KMS-11 (cell line): ENCODE results near the gene ARHGEF33.

ENCODE experiments used
- H2AFZ ChIP-seq: fragments of 200-600 bp; sonication (generic); 2 replicates; pipeline ENCODE4 v1.6.1; 2016; ENCODE audit warnings: antibody characterized with exemption, mixed run types, low read depth
- H3K27ac ChIP-seq: fragments of 200-600 bp; sonication (generic); 2 replicates; pipeline ENCODE4 v1.6.1; 2016; ENCODE audit warnings: mild to moderate bottlenecking, mixed run types
- H3K27me3 ChIP-seq: fragments of 200-600 bp; sonication (generic); 2 replicates; pipeline ENCODE4 v1.6.1; 2017; ENCODE audit warnings: mild to moderate bottlenecking, low read depth, mixed run types, moderate library complexity; ENCODE audit not compliant: insufficient read depth
- H3K36me3 ChIP-seq: fragments of 200-600 bp; sonication (generic); 2 replicates; pipeline ENCODE4 v1.6.1; 2017; ENCODE audit warnings: mild to moderate bottlenecking, mixed run types; ENCODE audit not compliant: insufficient read depth
- H3K4me1 ChIP-seq: fragments of 200-600 bp; sonication (generic); 2 replicates; pipeline ENCODE4 v1.6.1; 2016; ENCODE audit warnings: mild to moderate bottlenecking, low read depth, mixed run types; ENCODE audit not compliant: poor library complexity, severe bottlenecking
- H3K4me2 ChIP-seq: fragments of 200-600 bp; sonication (generic); 2 replicates; pipeline ENCODE4 v1.7.0; 2016; ENCODE audit warnings: mild to moderate bottlenecking, mixed run types
- H3K4me3 ChIP-seq: fragments of 200-600 bp; sonication (generic); IDR thresholded peaks from 2 replicates; pipeline ENCODE4 v1.6.1; 2017; ENCODE audit warnings: low read depth, low read length, mixed read lengths; ENCODE audit not compliant: insufficient read depth
- H3K79me2 ChIP-seq: fragments of 200-600 bp; sonication (generic); 2 replicates; pipeline ENCODE4 v1.6.1; 2016; ENCODE audit warnings: low read depth, mixed run types; ENCODE audit not compliant: insufficient read depth
- H3K9ac ChIP-seq: fragments of 200-600 bp; sonication (generic); 2 replicates; pipeline ENCODE4 v1.6.1; 2016; ENCODE audit warnings: mild to moderate bottlenecking, mixed run types
- H4K20me1 ChIP-seq: fragments of 200-600 bp; sonication (generic); 2 replicates; pipeline ENCODE4 v1.6.1; 2016; ENCODE audit warnings: mild to moderate bottlenecking, mixed run types; ENCODE audit not compliant: insufficient read depth
- CTCF ChIP-seq: fragments of 200-600 bp; sonication (generic); conservative IDR thresholded peaks from 2 replicates; pipeline ENCODE4 v1.6.1; 2017; ENCODE audit warnings: low read depth, mild to moderate bottlenecking, antibody characterized with exemption, low read length, moderate library complexity, mixed read lengths

ARHGEF33 gene

GRCh38 chr2:38937548-38937947 lies 47.9 kb downstream of the ARHGEF33 start:
- no peak overlapping the region for H3K4me2 ChIP-seq
- no peaks in the 10 kb centered on the region for H3K4me1 ChIP-seq
- no peaks in the 10 kb centered on the region for H3K36me3 ChIP-seq
- H2AFZ ChIP-seq: no peak overlapping the region
- no peak for TF ChIP-seq CTCF
- H4K20me1 ChIP-seq: no peaks in the 10 kb centered on the region
- no peaks in the 10 kb centered on the region for H3K27me3 ChIP-seq
- H3K27ac ChIP-seq: no peak overlapping the region
- no peak overlapping the region for H3K9ac ChIP-seq
- no peak overlapping the region for H3K4me3 ChIP-seq
- H3K79me2 ChIP-seq: no peaks in the 10 kb centered on the region

GRCh38 chr2:38940746-38941145 lies 51.1 kb downstream of the ARHGEF33 start:
- no peaks in the 10 kb centered on the region for H3K79me2 ChIP-seq
- H3K27me3 ChIP-seq: no peaks in the 10 kb centered on the region
- no peak overlapping the region for H3K9ac ChIP-seq
- no peak overlapping the region for H3K4me2 ChIP-seq
- H3K36me3 ChIP-seq: no peaks in the 10 kb centered on the region
- no peaks in the 10 kb centered on the region for H4K20me1 ChIP-seq
- no peaks in the 10 kb centered on the region for H3K4me1 ChIP-seq
- H3K4me3 ChIP-seq: no peak overlapping the region
- H3K27ac ChIP-seq: no peak overlapping the region
- TF ChIP-seq CTCF: no peak
- no peak overlapping the region for H2AFZ ChIP-seq

GRCh38 chr2:38943784-38944183 lies 54.1 kb downstream of the ARHGEF33 start:
- Histone ChIP-seq H3K27ac (no peak overlapping the region), H3K9ac (no peak overlapping the region), H3K4me2 (no peak overlapping the region), H3K4me3 (no peak overlapping the region), H3K36me3 (no peaks in the 10 kb centered on the region), H3K79me2 (no peaks in the 10 kb centered on the region), H2AFZ (no peak overlapping the region), H3K27me3 (no peaks in the 10 kb centered on the region), H3K4me1 (peaks cover 4% of the 10 kb centered on the region), H4K20me1 (no peaks in the 10 kb centered on the region)
- TF ChIP-seq CTCF: no peak

GRCh38 chr2:38945372-38945771 lies 55.7 kb downstream of the ARHGEF33 start:
- no peak for TF ChIP-seq CTCF
- no peak overlapping the region for H2AFZ ChIP-seq

GRCh38 chr2:38945911-38946310 lies 56.2 kb downstream of the ARHGEF33 start:
- Histone ChIP-seq H2AFZ (no peak overlapping the region), H3K79me2 (no peaks in the 10 kb centered on the region), H3K4me3 (no peak overlapping the region), H3K27me3 (no peaks in the 10 kb centered on the region), H3K27ac (no peak overlapping the region), H4K20me1 (no peaks in the 10 kb centered on the region), H3K9ac (no peak overlapping the region), H3K4me1 (peaks cover 4% of the 10 kb centered on the region), H3K4me2 (no peak overlapping the region), H3K36me3 (no peaks in the 10 kb centered on the region)
- TF ChIP-seq CTCF: no peak

More at GRCh38 chr2:38945372-38945771, 55.7 kb downstream of the ARHGEF33 start:
- Histone ChIP-seq H3K79me2 (no peaks in the 10 kb centered on the region), H3K4me1 (peaks cover 4% of the 10 kb centered on the region), H3K27ac (no peak overlapping the region), H4K20me1 (no peaks in the 10 kb centered on the region), H3K9ac (no peak overlapping the region), H3K4me3 (no peak overlapping the region), H3K4me2 (no peak overlapping the region), H3K27me3 (no peaks in the 10 kb centered on the region), H3K36me3 (no peaks in the 10 kb centered on the region)
